ENCODE measurements around the gene ACTN1.

ACTN1 gene

GRCh38 chr14:68906439-68906838 is 72.7 kb downstream of the ACTN1 start:
- no peak for DNase-seq

GRCh38 chr14:68905107-68905895 is 73.8 kb downstream of the ACTN1 start:
- no peak for DNase-seq

GRCh38 chr14:68902357-68902756 is 76.7 kb downstream of the ACTN1 start:
- DNase-seq, result no peak

GRCh38 chr14:68899033-68899603 is 80.0 kb downstream of the ACTN1 start:
- peak in 1 of 2 experiments; percentile 29 for DNase-seq

- no peak for DNase-seq
These were observed 80.7 kb downstream of the ACTN1 start for GRCh38 chr14:68898248-68899032.

- DNase-seq, result no peak
These were observed 81.4 kb downstream of the ACTN1 start for GRCh38 chr14:68897559-68898155.

- DNase-seq, result no peak
These were observed 83.0 kb downstream of the ACTN1 start for GRCh38 chr14:68896132-68896531.

GRCh38 chr14:68894802-68895703 is 84.0 kb downstream of the ACTN1 start:
- DNase-seq, result no peak

- no peak for DNase-seq
These were observed 85.0 kb downstream of the ACTN1 start for GRCh38 chr14:68894123-68894522.

- no peak for DNase-seq
These were observed 85.5 kb downstream of the ACTN1 start for GRCh38 chr14:68893566-68893965.

GRCh38 chr14:68892961-68893360 is 86.1 kb downstream of the ACTN1 start:
- no peak for DNase-seq

GRCh38 chr14:68891851-68892660 is 87.0 kb downstream of the ACTN1 start:
- no peak for DNase-seq

GRCh38 chr14:68890173-68890931 is 88.8 kb downstream of the ACTN1 start:
- no peak for DNase-seq

GRCh38 chr14:68888883-68889282 is 90.2 kb downstream of the ACTN1 start:
- DNase-seq, result no peak

- DNase-seq, result no peak
These were observed 90.9 kb downstream of the ACTN1 start for GRCh38 chr14:68888025-68888850.

- DNase-seq, result no peak
These were observed 93.0 kb downstream of the ACTN1 start for GRCh38 chr14:68886109-68886434.

GRCh38 chr14:68885226-68886108 is 93.6 kb downstream of the ACTN1 start:
- no peak for DNase-seq

Data from stimulated activated CD4-positive, alpha-beta T cell treated with anti-CD3 and anti-CD28 coated beads, Interleukin-4, amount 100 ng/mL, for 4 hours (primary cell).